HL-60 (cell line): Measurements from ENCODE around the gene SERPINB7.

Experiments
- POLR2AphosphoS5 ChIP-seq: IDR thresholded peaks from 2 replicates; pipeline ENCODE4 v1.6.1; 2012; ENCODE audit warnings: low read depth
- TF ChIP-seq, protein P1 (sequence below): IDR thresholded peaks from one replicate; pipeline ENCODE4 v1.5.1; 2011; ENCODE audit warnings: low read length, control low read depth, inconsistent platforms; ENCODE audit not compliant: insufficient read depth
- TF ChIP-seq, protein P2 (sequence below): IDR thresholded peaks from 2 replicates; pipeline ENCODE4 v1.6.1; 2012; ENCODE audit warnings: low read depth; ENCODE audit not compliant: insufficient replicate concordance

DNA sequence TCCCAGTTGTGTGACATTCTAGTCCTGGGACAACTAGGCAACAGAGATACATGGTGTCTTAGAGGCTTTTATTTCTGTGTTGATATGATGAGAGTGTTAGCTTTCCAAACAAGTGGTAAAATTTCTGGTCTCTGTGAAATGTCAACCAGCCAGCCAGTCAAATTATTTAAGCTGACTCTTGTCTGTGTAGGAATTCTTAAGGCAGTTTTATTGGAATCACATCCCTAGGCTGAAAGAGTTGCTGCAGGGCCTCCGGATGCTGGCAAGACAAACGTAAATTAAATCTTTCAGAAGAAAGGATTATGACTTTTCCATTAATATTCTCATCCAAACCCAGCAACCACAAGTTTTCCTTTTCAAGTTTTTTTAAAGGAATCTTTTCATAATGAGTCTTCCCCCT lies 44.6 kb downstream of the SERPINB7 start:
- TF ChIP-seq, protein P1, sequence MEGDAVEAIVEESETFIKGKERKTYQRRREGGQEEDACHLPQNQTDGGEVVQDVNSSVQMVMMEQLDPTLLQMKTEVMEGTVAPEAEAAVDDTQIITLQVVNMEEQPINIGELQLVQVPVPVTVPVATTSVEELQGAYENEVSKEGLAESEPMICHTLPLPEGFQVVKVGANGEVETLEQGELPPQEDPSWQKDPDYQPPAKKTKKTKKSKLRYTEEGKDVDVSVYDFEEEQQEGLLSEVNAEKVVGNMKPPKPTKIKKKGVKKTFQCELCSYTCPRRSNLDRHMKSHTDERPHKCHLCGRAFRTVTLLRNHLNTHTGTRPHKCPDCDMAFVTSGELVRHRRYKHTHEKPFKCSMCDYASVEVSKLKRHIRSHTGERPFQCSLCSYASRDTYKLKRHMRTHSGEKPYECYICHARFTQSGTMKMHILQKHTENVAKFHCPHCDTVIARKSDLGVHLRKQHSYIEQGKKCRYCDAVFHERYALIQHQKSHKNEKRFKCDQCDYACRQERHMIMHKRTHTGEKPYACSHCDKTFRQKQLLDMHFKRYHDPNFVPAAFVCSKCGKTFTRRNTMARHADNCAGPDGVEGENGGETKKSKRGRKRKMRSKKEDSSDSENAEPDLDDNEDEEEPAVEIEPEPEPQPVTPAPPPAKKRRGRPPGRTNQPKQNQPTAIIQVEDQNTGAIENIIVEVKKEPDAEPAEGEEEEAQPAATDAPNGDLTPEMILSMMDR = no peak
- TF ChIP-seq, protein P2, sequence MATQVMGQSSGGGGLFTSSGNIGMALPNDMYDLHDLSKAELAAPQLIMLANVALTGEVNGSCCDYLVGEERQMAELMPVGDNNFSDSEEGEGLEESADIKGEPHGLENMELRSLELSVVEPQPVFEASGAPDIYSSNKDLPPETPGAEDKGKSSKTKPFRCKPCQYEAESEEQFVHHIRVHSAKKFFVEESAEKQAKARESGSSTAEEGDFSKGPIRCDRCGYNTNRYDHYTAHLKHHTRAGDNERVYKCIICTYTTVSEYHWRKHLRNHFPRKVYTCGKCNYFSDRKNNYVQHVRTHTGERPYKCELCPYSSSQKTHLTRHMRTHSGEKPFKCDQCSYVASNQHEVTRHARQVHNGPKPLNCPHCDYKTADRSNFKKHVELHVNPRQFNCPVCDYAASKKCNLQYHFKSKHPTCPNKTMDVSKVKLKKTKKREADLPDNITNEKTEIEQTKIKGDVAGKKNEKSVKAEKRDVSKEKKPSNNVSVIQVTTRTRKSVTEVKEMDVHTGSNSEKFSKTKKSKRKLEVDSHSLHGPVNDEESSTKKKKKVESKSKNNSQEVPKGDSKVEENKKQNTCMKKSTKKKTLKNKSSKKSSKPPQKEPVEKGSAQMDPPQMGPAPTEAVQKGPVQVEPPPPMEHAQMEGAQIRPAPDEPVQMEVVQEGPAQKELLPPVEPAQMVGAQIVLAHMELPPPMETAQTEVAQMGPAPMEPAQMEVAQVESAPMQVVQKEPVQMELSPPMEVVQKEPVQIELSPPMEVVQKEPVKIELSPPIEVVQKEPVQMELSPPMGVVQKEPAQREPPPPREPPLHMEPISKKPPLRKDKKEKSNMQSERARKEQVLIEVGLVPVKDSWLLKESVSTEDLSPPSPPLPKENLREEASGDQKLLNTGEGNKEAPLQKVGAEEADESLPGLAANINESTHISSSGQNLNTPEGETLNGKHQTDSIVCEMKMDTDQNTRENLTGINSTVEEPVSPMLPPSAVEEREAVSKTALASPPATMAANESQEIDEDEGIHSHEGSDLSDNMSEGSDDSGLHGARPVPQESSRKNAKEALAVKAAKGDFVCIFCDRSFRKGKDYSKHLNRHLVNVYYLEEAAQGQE = no peak
- TF ChIP-seq POLR2AphosphoS5 = no peak
